Vagina (tissue), 2 donors: ENCODE data around the gene ATP4A. TPM values are rescaled to one million over a fixed set of nuclear protein-coding genes. Genes with fewer than 3 reads are reported as not detected.
"Not testable (repeated sequence)": the region's sequence is repeated elsewhere in the genome, so short reads cannot be mapped to it uniquely, and the experiment has no call there.

Source experiments
- DNase-seq, 2 donors: peaks; one replicate each; pipeline ENCODE4 v3.0.0-alpha.2; 2017; ENCODE audit errors: extremely low spot score in 2 of 2
- H3K27ac ChIP-seq: fragments of 200-600 bp; sonication (generic); one replicate; pipeline ENCODE4 v1.5.1; 2019
- H3K27me3 ChIP-seq: fragments of 200-600 bp; sonication (generic); one replicate; pipeline ENCODE4 v1.5.1; 2019
- H3K36me3 ChIP-seq, 2 donors: fragments of 200-600 bp; sonication (generic); one replicate each; pipeline ENCODE4 v1.5.1; 2017 to 2019
- H3K4me1 ChIP-seq: fragments of 200-600 bp; sonication (generic); one replicate; pipeline ENCODE4 v1.5.1; 2019
- H3K4me3 ChIP-seq, 2 donors: fragments of 200-600 bp; sonication (generic); 1 replicate in 1 of 2; 2 replicates in 1 of 2; pipeline ENCODE4 v1.5.1; 2016 to 2019
- H3K9me3 ChIP-seq: fragments of 200-600 bp; sonication (generic); one replicate; pipeline ENCODE4 v1.5.1; 2019
- POLR2A ChIP-seq, 2 donors: fragments of 450-650 bp; IDR thresholded peaks; one replicate each; pipeline ENCODE4 v1.6.1; 2017; ENCODE audit warnings: antibody characterized with exemption in 2 of 2, mild to moderate bottlenecking in 2 of 2, moderate library complexity in 2 of 2
- POLR2AphosphoS5 ChIP-seq, 2 donors: sonication (generic); formaldehyde crosslinking; IDR thresholded peaks; one replicate each; pipeline ENCODE4 v1.9.0; 2017; ENCODE audit warnings: antibody characterized with exemption in 2 of 2, mild to moderate bottlenecking in 2 of 2, low read depth in 1 of 2; ENCODE audit not compliant: insufficient read depth in 1 of 2
- intact Hi-C: fragments of 100-400 bp; cut with DNase I; formaldehyde crosslinking; loops from one replicate; pipeline ENCODE4 v1.15.1; 2023
- total RNA-seq: library from RNA; depleted of rRNA; stranded (reverse); fragments of >200 nt; gene quantifications from one replicate; pipeline ENCODE4 v1.2.3, GENCODE V29; 2016
- TF ChIP-seq, protein P1 (sequence below), 3 experiments: fragments of 450-650 bp in 2 of 3; fragments of 200-600 bp in 1 of 3; sonication (generic) in 1 of 3; IDR thresholded peaks; one replicate each; pipeline ENCODE4 v1.5.1; 2017 to 2019; ENCODE audit warnings: antibody characterized with exemption in 3 of 3, mild to moderate bottlenecking in 2 of 3, moderate library complexity in 2 of 3

Gene ATP4A
- total RNA-seq, 1 donor from 2014 or later = not detected

DNA sequence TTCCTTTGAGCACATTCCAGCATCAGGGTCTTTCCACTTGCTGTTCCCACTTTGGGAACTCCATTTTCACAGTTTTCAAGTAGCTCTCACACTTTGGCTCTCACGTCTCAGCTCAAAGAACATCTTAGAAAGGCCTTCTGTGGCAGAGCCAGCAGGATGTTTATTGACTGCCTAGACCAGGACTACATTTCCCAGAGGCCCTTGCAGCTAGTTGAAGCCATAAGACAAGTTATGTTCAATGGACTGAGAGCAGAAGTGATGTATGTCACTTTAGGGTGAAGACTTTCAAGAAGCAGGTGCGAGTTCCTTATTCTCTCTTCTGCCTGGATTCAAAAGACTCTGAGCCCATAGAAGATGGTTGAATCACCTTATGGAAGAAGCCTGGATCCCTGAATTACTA, 44.8 kb upstream of the ATP4A start:
- intact Hi-C loops = no loop called here
- no peaks in the 10 kb centered on the region for H3K36me3 ChIP-seq
- no peaks in the 10 kb centered on the region for H3K27me3 ChIP-seq
- no peak overlapping the region for H3K27ac ChIP-seq
- no peak overlapping the region for H3K4me3 ChIP-seq
- peaks cover 3% of the 10 kb centered on the region for H3K9me3 ChIP-seq
- peaks cover 13% of the 10 kb centered on the region for H3K4me1 ChIP-seq
- TF ChIP-seq POLR2AphosphoS5 (IDR thresholded peaks at IDR 0.05; ENCODE audit: insufficient read depth in 1 of 2, low read depth in 1 of 2) (no peak), POLR2A (IDR thresholded peaks at IDR 0.05) (no peak)
- TF ChIP-seq, protein P1, sequence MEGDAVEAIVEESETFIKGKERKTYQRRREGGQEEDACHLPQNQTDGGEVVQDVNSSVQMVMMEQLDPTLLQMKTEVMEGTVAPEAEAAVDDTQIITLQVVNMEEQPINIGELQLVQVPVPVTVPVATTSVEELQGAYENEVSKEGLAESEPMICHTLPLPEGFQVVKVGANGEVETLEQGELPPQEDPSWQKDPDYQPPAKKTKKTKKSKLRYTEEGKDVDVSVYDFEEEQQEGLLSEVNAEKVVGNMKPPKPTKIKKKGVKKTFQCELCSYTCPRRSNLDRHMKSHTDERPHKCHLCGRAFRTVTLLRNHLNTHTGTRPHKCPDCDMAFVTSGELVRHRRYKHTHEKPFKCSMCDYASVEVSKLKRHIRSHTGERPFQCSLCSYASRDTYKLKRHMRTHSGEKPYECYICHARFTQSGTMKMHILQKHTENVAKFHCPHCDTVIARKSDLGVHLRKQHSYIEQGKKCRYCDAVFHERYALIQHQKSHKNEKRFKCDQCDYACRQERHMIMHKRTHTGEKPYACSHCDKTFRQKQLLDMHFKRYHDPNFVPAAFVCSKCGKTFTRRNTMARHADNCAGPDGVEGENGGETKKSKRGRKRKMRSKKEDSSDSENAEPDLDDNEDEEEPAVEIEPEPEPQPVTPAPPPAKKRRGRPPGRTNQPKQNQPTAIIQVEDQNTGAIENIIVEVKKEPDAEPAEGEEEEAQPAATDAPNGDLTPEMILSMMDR (IDR thresholded peaks at IDR 0.05) = no peak
- no peak for DNase-seq

DNA sequence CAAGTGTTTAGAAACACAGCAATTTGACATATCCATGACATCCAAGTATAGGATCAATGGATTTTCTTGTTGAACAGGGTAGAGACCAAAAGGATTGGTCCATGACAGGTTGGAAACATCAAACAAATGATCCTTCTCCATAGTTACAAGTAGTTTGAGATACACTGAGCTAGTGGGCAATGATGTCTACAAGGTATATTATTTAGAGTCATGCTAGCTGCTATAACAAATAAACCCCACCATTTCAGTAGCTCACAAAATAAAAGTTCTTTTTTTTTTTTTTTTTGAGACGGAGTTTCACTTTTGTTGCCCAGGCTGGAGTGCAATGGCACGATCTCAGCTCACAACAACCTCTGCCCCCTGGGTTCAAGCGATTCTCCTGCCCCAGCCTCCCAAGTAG, 44.2 kb upstream of the ATP4A start:
- Histone ChIP-seq H3K9me3 (peaks cover 3% of the 10 kb centered on the region), H3K36me3 (no peaks in the 10 kb centered on the region), H3K4me3 (no peak overlapping the region), H3K27ac (no peak overlapping the region), H3K27me3 (no peaks in the 10 kb centered on the region), H3K4me1 (peaks cover 7% of the 10 kb centered on the region)
- no peak for DNase-seq
- TF ChIP-seq, protein P1 (IDR thresholded peaks at IDR 0.05) = no peak
- no peak for TF ChIP-seq POLR2A (IDR thresholded peaks at IDR 0.05)
- TF ChIP-seq POLR2AphosphoS5 (IDR thresholded peaks at IDR 0.05; ENCODE audit: insufficient read depth in 1 of 2, low read depth in 1 of 2) = no peak
- intact Hi-C loops = no loop called here

DNA sequence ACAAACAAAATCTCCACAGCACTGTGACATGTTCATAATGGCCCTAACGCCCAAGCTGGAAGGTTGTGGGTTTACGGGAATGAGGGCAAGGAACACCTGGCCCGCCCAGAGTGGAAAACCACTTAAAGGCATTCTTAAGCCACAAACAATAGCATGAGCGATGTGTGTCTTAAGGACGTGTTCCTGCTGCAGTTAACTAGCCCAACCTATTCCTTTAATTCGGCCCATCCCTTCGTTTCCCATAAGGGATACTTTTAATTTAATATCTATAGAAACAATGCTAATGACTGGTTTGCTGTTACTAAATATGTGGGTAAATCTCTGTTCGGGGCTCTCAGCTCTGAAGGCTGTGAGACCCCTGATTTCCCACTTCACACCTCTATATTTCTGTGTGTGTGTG, 43.7 kb upstream of the ATP4A start:
- H3K27me3 ChIP-seq, intact Hi-C loops, DNase-seq, H3K36me3 ChIP-seq, H3K4me3 ChIP-seq, H3K4me1 ChIP-seq, H3K9me3 ChIP-seq, H3K27ac ChIP-seq: not testable (repeated sequence)

DNA sequence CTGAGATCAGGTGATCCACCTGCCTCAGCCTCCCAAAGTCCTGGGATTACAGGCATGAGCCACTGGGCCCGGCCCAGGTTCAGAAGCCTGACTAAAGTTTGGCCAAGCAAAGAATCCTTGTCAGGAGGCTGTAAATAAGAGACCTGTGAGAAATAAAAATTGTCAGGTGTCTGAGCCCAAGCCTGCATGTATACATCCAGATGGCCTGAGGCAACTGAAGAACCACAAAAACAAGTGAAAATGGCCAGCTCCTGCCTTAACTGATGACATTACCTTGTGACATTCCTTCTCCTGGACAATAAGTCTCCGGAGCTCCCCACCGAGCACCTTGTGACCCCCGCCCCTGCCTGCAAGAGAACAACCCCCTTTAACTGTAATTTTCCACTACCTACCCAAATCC, 41.0 kb upstream of the ATP4A start:
- intact Hi-C loops = not testable (repeated sequence)

DNA sequence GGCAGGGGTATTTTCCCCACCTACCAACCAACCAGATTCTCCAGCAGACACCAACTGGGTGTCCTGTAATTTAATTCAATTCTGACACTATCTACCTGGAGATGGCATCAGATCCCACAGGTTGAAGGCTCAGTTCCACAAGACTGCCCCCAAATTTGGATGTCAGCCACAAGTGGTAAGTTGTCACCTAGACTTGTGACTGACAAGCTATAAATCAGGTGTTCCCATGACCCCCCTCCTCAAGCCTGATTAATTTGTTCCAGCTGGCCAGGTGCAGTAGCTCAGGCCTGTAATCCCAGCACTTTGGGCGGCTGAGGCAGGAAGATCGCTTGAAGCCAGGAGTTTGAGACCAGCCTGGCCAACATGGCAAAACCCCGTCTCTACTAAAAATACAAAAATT, 38.5 kb upstream of the ATP4A start:
- no peak for DNase-seq
- no peaks in the 10 kb centered on the region for H3K9me3 ChIP-seq
- intact Hi-C loops = no loop called here
- H3K4me3 ChIP-seq = no peak overlapping the region
- no peak overlapping the region for H3K27ac ChIP-seq
- H3K36me3 ChIP-seq = no peaks in the 10 kb centered on the region
- no peaks in the 10 kb centered on the region for H3K4me1 ChIP-seq
- no peaks in the 10 kb centered on the region for H3K27me3 ChIP-seq
- TF ChIP-seq POLR2AphosphoS5 (IDR thresholded peaks at IDR 0.05; ENCODE audit: insufficient read depth in 1 of 2, low read depth in 1 of 2) = no peak
- no peak for TF ChIP-seq POLR2A (IDR thresholded peaks at IDR 0.05)
- TF ChIP-seq, protein P1 (IDR thresholded peaks at IDR 0.05) = no peak

More for the DNA sequence above, 41.0 kb upstream of the ATP4A start:
- not testable (repeated sequence) for DNase-seq, H3K4me1 ChIP-seq, H3K27me3 ChIP-seq, H3K9me3 ChIP-seq, H3K36me3 ChIP-seq, H3K4me3 ChIP-seq, H3K27ac ChIP-seq

DNA sequence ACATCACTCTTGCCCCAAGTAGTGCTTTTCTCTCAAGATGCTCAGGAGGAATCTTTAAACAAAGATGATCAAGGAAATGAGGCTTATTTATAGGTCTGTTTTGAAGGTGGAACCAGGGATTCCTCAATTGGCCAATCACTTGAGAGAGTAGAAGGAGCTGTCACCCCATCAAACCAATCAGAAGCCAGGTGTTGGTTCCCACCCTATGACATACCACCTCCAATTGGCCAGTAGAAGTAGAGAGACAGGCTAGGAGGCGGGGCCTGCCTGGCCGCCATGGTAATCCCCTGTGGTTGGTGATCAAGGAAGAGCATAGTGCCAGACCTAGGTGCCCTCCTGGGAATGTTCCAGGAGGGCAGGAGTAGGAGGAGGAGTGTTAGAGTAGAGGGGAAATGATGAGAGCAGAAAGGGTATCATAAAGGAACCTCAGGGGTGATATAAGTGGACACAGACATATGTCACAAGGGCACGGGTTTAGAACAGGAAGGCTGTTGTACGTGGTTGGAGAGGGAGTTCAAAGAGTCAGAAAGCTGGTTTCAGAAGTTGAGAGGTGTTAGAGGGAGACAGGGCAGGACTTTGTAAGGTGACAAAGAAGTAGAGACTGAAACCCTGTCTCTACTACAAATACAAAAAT, 33.0 kb upstream of the ATP4A start:
- Histone ChIP-seq H3K9me3 (no peaks in the 10 kb centered on the region), H3K36me3 (no peaks in the 10 kb centered on the region), H3K4me1 (no peaks in the 10 kb centered on the region), H3K4me3 (no peak overlapping the region), H3K27ac (no peak overlapping the region), H3K27me3 (no peaks in the 10 kb centered on the region)
- intact Hi-C loops = no loop called here
- no peak for DNase-seq
- no peak for TF ChIP-seq POLR2A (IDR thresholded peaks at IDR 0.05)
- TF ChIP-seq POLR2AphosphoS5 (IDR thresholded peaks at IDR 0.05; ENCODE audit: insufficient read depth in 1 of 2, low read depth in 1 of 2) = no peak
- TF ChIP-seq, protein P1 (IDR thresholded peaks at IDR 0.05) = no peak
